Islet of Langerhans (tissue), 1 donor: ENCODE data around the gene SLC17A9.

Experiments
- FAIRE-seq: peaks from one replicate; lab custom pipeline; 2011; peaks lifted over from hg19 to GRCh38; lab: Jason Lieb, UNC

The SLC17A9 gene

GRCh38 chr20:62982124-62983075 is 29.9 kb downstream of the SLC17A9 start:
- no peak for FAIRE-seq

- FAIRE-seq: no peak
Observed at GRCh38 chr20:62983210-62983609, 30.7 kb downstream of the SLC17A9 start.

GRCh38 chr20:62984666-62985443 is 32.3 kb downstream of the SLC17A9 start:
- no peak for FAIRE-seq

GRCh38 chr20:62985444-62985778 is 32.9 kb downstream of the SLC17A9 start:
- no peak for FAIRE-seq

- no peak for FAIRE-seq
Observed at GRCh38 chr20:62986257-62986800, 33.8 kb downstream of the SLC17A9 start.

GRCh38 chr20:62987114-62987513 is 34.6 kb downstream of the SLC17A9 start:
- no peak for FAIRE-seq

- FAIRE-seq: no peak
Observed at GRCh38 chr20:62989201-62989601, 36.7 kb downstream of the SLC17A9 start.

- no peak for FAIRE-seq
Observed at GRCh38 chr20:62990306-62990825, 37.9 kb downstream of the SLC17A9 start.

- no peak for FAIRE-seq
Observed at GRCh38 chr20:62991196-62991807, 38.8 kb downstream of the SLC17A9 start.

GRCh38 chr20:62991863-62992262 is 39.4 kb downstream of the SLC17A9 start:
- FAIRE-seq: no peak

GRCh38 chr20:62993856-62994494 is 41.5 kb downstream of the SLC17A9 start:
- no peak for FAIRE-seq

- FAIRE-seq: no peak
Observed at GRCh38 chr20:62994869-62995281, 42.4 kb downstream of the SLC17A9 start.

GRCh38 chr20:62995481-62995880 is 43.0 kb downstream of the SLC17A9 start:
- FAIRE-seq: no peak

- no peak for FAIRE-seq
Observed at GRCh38 chr20:62995898-62996595, 43.5 kb downstream of the SLC17A9 start.

- FAIRE-seq: no peak
Observed at GRCh38 chr20:62996596-62996982, 44.1 kb downstream of the SLC17A9 start.

- FAIRE-seq: no peak
Observed at GRCh38 chr20:62997417-62998035, 45.0 kb downstream of the SLC17A9 start.

GRCh38 chr20:62998449-62998848 is 45.9 kb downstream of the SLC17A9 start:
- no peak for FAIRE-seq

- no peak for FAIRE-seq
Observed at GRCh38 chr20:62999580-62999979, 47.1 kb downstream of the SLC17A9 start.

GRCh38 chr20:63000036-63000435 is 47.5 kb downstream of the SLC17A9 start:
- no peak for FAIRE-seq

GRCh38 chr20:63000958-63001357 is 48.4 kb downstream of the SLC17A9 start:
- FAIRE-seq: no peak

GRCh38 chr20:63002511-63002910 is 50.0 kb downstream of the SLC17A9 start:
- FAIRE-seq: no peak
